OCI-LY7 (cell line): Measurements from ENCODE around the gene SERPINA4. TPM values are rescaled to one million over a fixed set of nuclear protein-coding genes. Genes with fewer than 3 reads are reported as not detected.

Experiments used
- BruUV-seq: library from RNA; stranded (reverse); fragments of 400-500 nt; replicated peaks from 2 replicates; lab custom pipeline; 2021; lab: Mats Ljungman, UMichigan
- CTCF ChIA-PET: fragments of 300-600 bp; sonication (Branson Sonifier 250); formaldehyde crosslinking; loops from one replicate; lab custom pipeline; 2022; ENCODE audit warnings: antibody characterized with exemption; ENCODE audit not compliant: unreplicated experiment; lab: Charles Lee
- POLR2A ChIA-PET: fragments of 300-600 bp; sonication (Branson Sonifier 250); formaldehyde crosslinking; loops from one replicate; lab custom pipeline; 2022; ENCODE audit warnings: antibody characterized with exemption; lab: Charles Lee
- DNase-seq: peaks from one replicate; pipeline ENCODE4 v3.0.0-alpha.2; 2015; ENCODE audit warnings: low spot score
- H2AFZ ChIP-seq: fragments of 200-600 bp; sonication (generic), shearing (Covaris generic); 2 replicates; pipeline ENCODE4 v1.6.1; 2014; ENCODE audit warnings: mild to moderate bottlenecking, antibody characterized with exemption, low read length, moderate library complexity
- H3K27ac ChIP-seq: fragments of 200-600 bp; sonication (generic); 2 replicates; pipeline ENCODE4 v1.5.1; 2014; ENCODE audit warnings: mixed run types, low read depth, mild to moderate bottlenecking, moderate library complexity, low read length, inconsistent platforms; ENCODE audit not compliant: poor library complexity, severe bottlenecking
- H3K36me3 ChIP-seq: fragments of 200-600 bp; sonication (generic); 2 replicates; pipeline ENCODE4 v1.6.1; 2014; ENCODE audit warnings: mild to moderate bottlenecking, antibody characterized with exemption, low read length, moderate library complexity, mixed read lengths; ENCODE audit not compliant: insufficient read depth
- H3K4me1 ChIP-seq: fragments of 200-600 bp; sonication (generic); 2 replicates; pipeline ENCODE4 v1.5.1; 2014; ENCODE audit warnings: mild to moderate bottlenecking, low read length; ENCODE audit not compliant: insufficient read depth, poor library complexity, severe bottlenecking
- H3K4me2 ChIP-seq: fragments of 200-600 bp; sonication (generic); 2 replicates; pipeline ENCODE4 v1.6.1; 2014; ENCODE audit warnings: mild to moderate bottlenecking, low read length
- H3K4me3 ChIP-seq: fragments of 200-600 bp; sonication (generic); 2 replicates; pipeline ENCODE4 v1.5.1; 2014; ENCODE audit warnings: mild to moderate bottlenecking, low read depth, low read length; ENCODE audit not compliant: poor library complexity, severe bottlenecking
- H3K79me2 ChIP-seq: fragments of 200-600 bp; sonication (generic); 2 replicates; pipeline ENCODE4 v1.6.1; 2016; ENCODE audit warnings: low read depth, mild to moderate bottlenecking, low read length, moderate library complexity, mixed read lengths; ENCODE audit not compliant: insufficient read depth
- H3K9me2 ChIP-seq: fragments of 200-600 bp; sonication (generic); 2 replicates; pipeline ENCODE4 v1.6.1; 2016; ENCODE audit warnings: mild to moderate bottlenecking, low read length, mixed read lengths; ENCODE audit not compliant: insufficient read depth
- H3K9me3 ChIP-seq: fragments of 200-600 bp; sonication (generic); 2 replicates; pipeline ENCODE4 v1.6.1; 2014; ENCODE audit warnings: mild to moderate bottlenecking, mixed run types, low read length, mixed read lengths
- H4K20me1 ChIP-seq: fragments of 200-600 bp; sonication (generic); 2 replicates; pipeline ENCODE4 v1.6.1; 2014; ENCODE audit warnings: mild to moderate bottlenecking, antibody characterized with exemption, low read length, moderate library complexity, mixed read lengths; ENCODE audit not compliant: insufficient read depth
- EZH2phosphoT487 ChIP-seq: fragments of 200-600 bp; sonication (generic); IDR thresholded peaks from 2 replicates; pipeline ENCODE4 v1.6.1; 2018; ENCODE audit warnings: low read depth, borderline replicate concordance, mild to moderate bottlenecking, mixed run types, antibody characterized with exemption, low read length, moderate library complexity, mixed read lengths
- intact Hi-C: fragments of 100-400 bp; cut with micrococcal nuclease; formaldehyde crosslinking; loops from one replicate; pipeline ENCODE4 v1.10.0; 2022; ENCODE audit not compliant: unreplicated experiment
- total RNA-seq, 2 experiments: library from RNA; depleted of rRNA in 1 of 2; stranded (reverse); fragments of >200 nt in 1 of 2; shearing (Covaris generic) in 1 of 2; gene quantifications; 2 replicates each; pipeline ENCODE4 v1.2.3, GENCODE V29; 2014 to 2022
- TF ChIP-seq, protein P1 (sequence below): fragments of 200-600 bp; sonication (generic); conservative IDR thresholded peaks from 2 replicates; pipeline ENCODE4 v1.5.1; 2014; ENCODE audit warnings: mild to moderate bottlenecking, antibody characterized with exemption, low read length, moderate library complexity, mixed read lengths

SERPINA4 gene
- total RNA-seq, 2 experiments from 2014 or later = not detected

DNA sequence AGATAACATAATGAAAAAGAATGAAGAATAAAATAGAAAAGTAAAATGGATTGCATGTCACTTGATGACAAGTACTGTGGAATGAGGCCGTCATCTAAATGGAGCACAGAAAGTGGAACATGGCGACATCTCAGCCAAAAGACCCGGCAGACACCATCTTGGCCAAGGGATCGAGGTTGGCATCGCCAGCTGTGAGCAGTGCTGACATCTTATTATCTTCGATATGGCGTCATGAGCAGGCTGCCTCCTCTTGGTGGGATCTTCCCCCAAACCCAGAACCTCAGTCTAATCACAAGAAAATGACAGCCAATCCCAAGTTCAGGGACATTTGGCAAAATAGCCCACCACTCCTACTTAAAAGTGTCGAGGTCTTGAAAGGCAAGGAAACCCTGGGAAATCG is 35.1 kb downstream of the SERPINA4 start:
- H3K9me3 ChIP-seq = no peaks in the 10 kb centered on the region
- no TSS peak for BruUV-seq
- no peaks in the 10 kb centered on the region for H3K9me2 ChIP-seq
- intact Hi-C loops = no loop called here
- no peak overlapping the region for H2AFZ ChIP-seq
- no peaks in the 10 kb centered on the region for H3K79me2 ChIP-seq
- H3K36me3 ChIP-seq = no peaks in the 10 kb centered on the region
- no peaks in the 10 kb centered on the region for H3K4me1 ChIP-seq
- DNase-seq = no peak
- POLR2A ChIA-PET = no interaction called here
- no peaks in the 10 kb centered on the region for H4K20me1 ChIP-seq
- CTCF ChIA-PET = no interaction called here
- no peak for TF ChIP-seq EZH2phosphoT487
- TF ChIP-seq, protein P1, sequence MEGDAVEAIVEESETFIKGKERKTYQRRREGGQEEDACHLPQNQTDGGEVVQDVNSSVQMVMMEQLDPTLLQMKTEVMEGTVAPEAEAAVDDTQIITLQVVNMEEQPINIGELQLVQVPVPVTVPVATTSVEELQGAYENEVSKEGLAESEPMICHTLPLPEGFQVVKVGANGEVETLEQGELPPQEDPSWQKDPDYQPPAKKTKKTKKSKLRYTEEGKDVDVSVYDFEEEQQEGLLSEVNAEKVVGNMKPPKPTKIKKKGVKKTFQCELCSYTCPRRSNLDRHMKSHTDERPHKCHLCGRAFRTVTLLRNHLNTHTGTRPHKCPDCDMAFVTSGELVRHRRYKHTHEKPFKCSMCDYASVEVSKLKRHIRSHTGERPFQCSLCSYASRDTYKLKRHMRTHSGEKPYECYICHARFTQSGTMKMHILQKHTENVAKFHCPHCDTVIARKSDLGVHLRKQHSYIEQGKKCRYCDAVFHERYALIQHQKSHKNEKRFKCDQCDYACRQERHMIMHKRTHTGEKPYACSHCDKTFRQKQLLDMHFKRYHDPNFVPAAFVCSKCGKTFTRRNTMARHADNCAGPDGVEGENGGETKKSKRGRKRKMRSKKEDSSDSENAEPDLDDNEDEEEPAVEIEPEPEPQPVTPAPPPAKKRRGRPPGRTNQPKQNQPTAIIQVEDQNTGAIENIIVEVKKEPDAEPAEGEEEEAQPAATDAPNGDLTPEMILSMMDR = no peak
- no peak overlapping the region for H3K4me3 ChIP-seq
- no peak overlapping the region for H3K27ac ChIP-seq
- no peak overlapping the region for H3K4me2 ChIP-seq

DNA sequence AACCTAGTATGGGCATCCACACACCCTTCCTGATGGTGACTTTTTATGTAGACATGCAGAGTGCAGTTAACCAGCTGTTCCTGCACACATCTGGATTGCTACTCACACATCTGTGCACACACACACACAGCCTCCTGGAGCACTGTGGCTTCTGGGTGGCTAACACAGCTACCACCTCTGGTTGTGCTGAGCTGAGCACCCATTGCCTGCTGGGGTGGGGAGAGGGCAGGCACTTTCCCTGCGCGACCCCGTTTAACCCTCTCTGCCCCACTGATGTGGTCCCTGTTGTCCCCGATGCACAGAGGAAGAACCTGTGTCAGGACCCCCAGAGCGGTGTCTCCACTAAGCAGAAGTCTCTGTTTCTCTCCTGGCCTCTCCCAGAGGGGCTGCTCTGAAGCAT is 36.5 kb downstream of the SERPINA4 start:
- Histone ChIP-seq H4K20me1 (no peaks in the 10 kb centered on the region), H3K4me2 (no peak overlapping the region), H3K9me3 (no peaks in the 10 kb centered on the region), H2AFZ (no peak overlapping the region), H3K27ac (no peak overlapping the region), H3K79me2 (no peaks in the 10 kb centered on the region), H3K4me3 (no peak overlapping the region), H3K4me1 (no peaks in the 10 kb centered on the region), H3K9me2 (no peaks in the 10 kb centered on the region), H3K36me3 (no peaks in the 10 kb centered on the region)
- CTCF ChIA-PET = interaction anchor here (0.9 kb wide), 1 partner anchor 49 kb away, joined by 5 read pairs; no protein-coding TSS in a partner anchor
- intact Hi-C loops = no loop called here
- BruUV-seq = no TSS peak
- no peak for DNase-seq
- POLR2A ChIA-PET = interaction anchor here (0.6 kb wide), 1 partner anchor 24 kb away, joined by 3 read pairs; no protein-coding TSS in a partner anchor
- TF ChIP-seq, protein P1 = no peak
- no peak for TF ChIP-seq EZH2phosphoT487

DNA sequence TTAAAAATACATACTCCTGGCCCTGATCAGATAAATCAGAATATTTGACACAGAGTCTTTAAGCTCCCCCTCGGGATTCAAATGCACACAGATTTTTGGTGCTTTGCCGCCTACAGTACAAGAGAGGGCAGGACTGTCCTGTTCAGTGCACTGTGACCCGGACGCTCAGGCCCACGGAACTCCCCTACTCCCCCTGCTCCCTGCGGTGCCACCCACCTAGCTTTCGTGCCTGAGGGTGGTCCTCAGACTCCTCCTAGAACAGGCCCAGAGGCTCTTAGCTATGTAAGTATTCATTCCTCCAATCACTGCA is 37.2 kb downstream of the SERPINA4 start:
- BruUV-seq = no TSS peak
- TF ChIP-seq EZH2phosphoT487 = no peak
- TF ChIP-seq, protein P1 = no peak
- Histone ChIP-seq H3K27ac (no peak overlapping the region), H3K9me2 (no peaks in the 10 kb centered on the region), H2AFZ (no peak overlapping the region), H3K4me1 (no peaks in the 10 kb centered on the region), H4K20me1 (no peaks in the 10 kb centered on the region), H3K4me2 (no peak overlapping the region), H3K36me3 (no peaks in the 10 kb centered on the region), H3K4me3 (no peak overlapping the region), H3K9me3 (no peaks in the 10 kb centered on the region), H3K79me2 (no peaks in the 10 kb centered on the region)
- ChIA-PET CTCF (interaction anchor here (0.6 to 0.9 kb wide), 2 partner anchors 32 to 49 kb away, joined by 4 to 5 read pairs; no protein-coding TSS in a partner anchor), POLR2A (interaction anchor here (0.6 to 0.7 kb wide), 2 partner anchors 13 to 54 kb away, joined by 4 to 7 read pairs; no protein-coding TSS in a partner anchor)
- intact Hi-C loops = no loop called here
- DNase-seq = no peak
